Keratinocyte (primary cell): ENCODE results near the gene CCDC137. TPM values are rescaled to one million over a fixed set of nuclear protein-coding genes. Genes with fewer than 3 reads are reported as not detected.

Source experiments
- DNase-seq: peaks from one replicate; pipeline ENCODE4 v3.0.0-alpha.2; 2011; ENCODE audit warnings: low read depth, missing footprints, low spot score
- FAIRE-seq: peaks from 2 replicates; lab custom pipeline; 2011; peaks lifted over from hg19 to GRCh38; lab: Jason Lieb, UNC
- H2AFZ ChIP-seq: 2 replicates; pipeline ENCODE4 v1.6.0; 2012; ENCODE audit warnings: low read length, control low read depth, inconsistent platforms; ENCODE audit not compliant: control insufficient read depth
- H3K27ac ChIP-seq: 2 replicates; pipeline ENCODE4 v1.5.1; 2011; ENCODE audit warnings: low read length; ENCODE audit not compliant: control insufficient read depth, insufficient read depth
- H3K27me3 ChIP-seq: 3 replicates; pipeline ENCODE4 v1.6.0; 2011; ENCODE audit warnings: low read length; ENCODE audit not compliant: control insufficient read depth, insufficient read depth; ENCODE audit errors: extremely low read depth
- H3K36me3 ChIP-seq, 2 experiments: 2 replicates in 1 of 2; 3 replicates in 1 of 2; pipeline ENCODE4 v1.5.1; 2011; ENCODE audit warnings: low read length in 2 of 2, mild to moderate bottlenecking in 1 of 2; ENCODE audit not compliant: control insufficient read depth in 2 of 2, insufficient read depth in 2 of 2; ENCODE audit errors: extremely low read depth in 1 of 2
- H3K4me1 ChIP-seq: 3 replicates; pipeline ENCODE4 v1.5.1; 2011; ENCODE audit warnings: low read length; ENCODE audit not compliant: control insufficient read depth, insufficient read depth; ENCODE audit errors: extremely low read depth
- H3K4me2 ChIP-seq: 3 replicates; pipeline ENCODE4 v1.6.0; 2011; ENCODE audit warnings: low read depth, low read length; ENCODE audit not compliant: control insufficient read depth, insufficient read depth; ENCODE audit errors: extremely low read depth
- H3K4me3 ChIP-seq, 3 experiments: fragments of 200-600 bp in 1 of 3; sonication (generic) in 1 of 3; 2 replicates in 2 of 3; 3 replicates in 1 of 3; pipeline ENCODE4 v1.5.1; 2011 to 2016; ENCODE audit warnings: low read length in 3 of 3, mild to moderate bottlenecking in 3 of 3, control low read depth in 2 of 3, inconsistent platforms in 1 of 3, low read depth in 1 of 3, mixed read lengths in 1 of 3, mixed run types in 1 of 3, moderate library complexity in 1 of 3; ENCODE audit not compliant: control insufficient read depth in 2 of 3, insufficient read depth in 2 of 3; ENCODE audit errors: extremely low read depth in 1 of 3
- H3K79me2 ChIP-seq: 2 replicates; pipeline ENCODE4 v1.6.0; 2012; ENCODE audit warnings: low read length; ENCODE audit not compliant: control insufficient read depth, insufficient read depth
- H3K9ac ChIP-seq: 3 replicates; pipeline ENCODE4 v1.6.0; 2011; ENCODE audit warnings: low read length; ENCODE audit not compliant: control insufficient read depth, insufficient read depth; ENCODE audit errors: extremely low read depth
- H3K9me1 ChIP-seq: 3 replicates; pipeline ENCODE4 v1.6.0; 2011; ENCODE audit warnings: low read length; ENCODE audit not compliant: control insufficient read depth, insufficient read depth; ENCODE audit errors: extremely low read depth
- H3K9me3 ChIP-seq: 2 replicates; pipeline ENCODE4 v1.5.1; 2012; ENCODE audit warnings: low read depth, low read length; ENCODE audit not compliant: control insufficient read depth
- H4K20me1 ChIP-seq: 3 replicates; pipeline ENCODE4 v1.6.0; 2011; ENCODE audit warnings: low read length; ENCODE audit not compliant: control insufficient read depth, insufficient read depth; ENCODE audit errors: extremely low read depth
- EZH2 ChIP-seq: IDR thresholded peaks from one replicate; pipeline ENCODE4 v1.6.1; 2012; ENCODE audit warnings: inconsistent platforms, mild to moderate bottlenecking, low read length, moderate library complexity
- dilution Hi-C: fragments of 300-500 bp; cut with MboI; formaldehyde crosslinking; loops from one replicate; pipeline ENCODE4 v1.7.0; 2020; ENCODE audit warnings: low sequenced_read_pairs; ENCODE audit not compliant: extremely low pct_ligation_motif_present
- polyA plus RNA-seq, 5 experiments: library from polyadenylated mRNA; depleted of rRNA in 3 of 5; stranded (reverse) in 3 of 5; stranded (forward) in 1 of 5; unstranded in 1 of 5; fragments of >200 nt; gene quantifications; 1 replicate in 1 of 5; 2 replicates in 3 of 5; 3 replicates in 1 of 5; pipeline versions ENCODE4 v1.2.1 to v1.2.3, GENCODE V29; 2011 to 2012; ENCODE audit warnings: missing spikeins in 2 of 5, low read depth in 1 of 5, low replicate concordance in 1 of 5
- TF ChIP-seq, protein P1 (sequence below), 3 experiments: IDR thresholded peaks in 1 of 3; conservative IDR thresholded peaks in 1 of 3; optimal IDR thresholded peaks in 1 of 3; 2 replicates in 2 of 3; 3 replicates in 1 of 3; pipeline versions ENCODE3 to v1.5.1; 2011; ENCODE audit warnings: low read length in 3 of 3, mild to moderate bottlenecking in 3 of 3, moderate library complexity in 2 of 3, control low read depth in 1 of 3, inconsistent platforms in 1 of 3; ENCODE audit not compliant: insufficient read depth in 2 of 3; ENCODE audit errors: extremely low read depth in 1 of 3

The CCDC137 gene
- polyA plus RNA-seq, 1 donor (not counting 4 experiments of a cell fraction or from before 2014, with no cell fraction given), result 15.4 TPM

DNA sequence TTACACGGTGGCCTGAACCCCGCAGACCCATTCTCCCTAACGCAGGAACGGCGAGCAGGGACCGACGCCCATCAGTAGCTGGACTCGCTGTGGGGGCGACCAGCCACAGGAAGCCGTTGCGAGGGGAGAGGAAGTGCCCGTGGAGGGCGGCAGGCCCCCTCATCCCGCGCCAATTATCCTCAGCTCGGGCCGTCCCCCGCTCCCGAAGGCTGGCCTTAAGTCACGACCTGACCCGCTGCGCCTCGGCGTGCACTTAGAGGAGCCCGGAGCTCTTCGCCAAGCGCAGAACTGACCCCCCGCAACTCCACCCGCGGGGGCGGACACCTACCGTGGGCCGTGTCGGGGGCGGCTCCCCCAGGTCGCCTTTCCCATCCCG, 16.7 kb downstream of the CCDC137 start:
- Histone ChIP-seq H3K4me3 (peak overlapping the region; percentile 85 to 99 (median 89)), H3K27me3 (no peaks in the 10 kb centered on the region), H3K9me1 (no peaks in the 10 kb centered on the region), H3K36me3 (peaks cover 28 to 31% of the 10 kb centered on the region in 2 experiments), H3K9me3 (no peaks in the 10 kb centered on the region), H3K79me2 (peaks cover 58% of the 10 kb centered on the region), H4K20me1 (peaks cover 17% of the 10 kb centered on the region), H3K4me1 (peaks cover 24% of the 10 kb centered on the region), H3K9ac (peak overlapping the region; percentile 83), H2AFZ (peak overlapping the region; percentile 74), H3K4me2 (peak overlapping the region; percentile 97), H3K27ac (peak overlapping the region; percentile 71)
- no peak for DNase-seq
- TF ChIP-seq EZH2, result no peak
- TF ChIP-seq, protein P1, sequence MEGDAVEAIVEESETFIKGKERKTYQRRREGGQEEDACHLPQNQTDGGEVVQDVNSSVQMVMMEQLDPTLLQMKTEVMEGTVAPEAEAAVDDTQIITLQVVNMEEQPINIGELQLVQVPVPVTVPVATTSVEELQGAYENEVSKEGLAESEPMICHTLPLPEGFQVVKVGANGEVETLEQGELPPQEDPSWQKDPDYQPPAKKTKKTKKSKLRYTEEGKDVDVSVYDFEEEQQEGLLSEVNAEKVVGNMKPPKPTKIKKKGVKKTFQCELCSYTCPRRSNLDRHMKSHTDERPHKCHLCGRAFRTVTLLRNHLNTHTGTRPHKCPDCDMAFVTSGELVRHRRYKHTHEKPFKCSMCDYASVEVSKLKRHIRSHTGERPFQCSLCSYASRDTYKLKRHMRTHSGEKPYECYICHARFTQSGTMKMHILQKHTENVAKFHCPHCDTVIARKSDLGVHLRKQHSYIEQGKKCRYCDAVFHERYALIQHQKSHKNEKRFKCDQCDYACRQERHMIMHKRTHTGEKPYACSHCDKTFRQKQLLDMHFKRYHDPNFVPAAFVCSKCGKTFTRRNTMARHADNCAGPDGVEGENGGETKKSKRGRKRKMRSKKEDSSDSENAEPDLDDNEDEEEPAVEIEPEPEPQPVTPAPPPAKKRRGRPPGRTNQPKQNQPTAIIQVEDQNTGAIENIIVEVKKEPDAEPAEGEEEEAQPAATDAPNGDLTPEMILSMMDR (optimal IDR thresholded peaks at IDR 0.05 in 1 of 3, IDR thresholded peaks at IDR 0.05 in 1 of 3, conservative IDR thresholded peaks at IDR 0.05 in 1 of 3; ENCODE audit: extremely low read depth in 1 of 3, insufficient read depth in 2 of 3, low read length in 3 of 3), result no peak
- no peak for FAIRE-seq
- dilution Hi-C loops, result no loop called here

DNA sequence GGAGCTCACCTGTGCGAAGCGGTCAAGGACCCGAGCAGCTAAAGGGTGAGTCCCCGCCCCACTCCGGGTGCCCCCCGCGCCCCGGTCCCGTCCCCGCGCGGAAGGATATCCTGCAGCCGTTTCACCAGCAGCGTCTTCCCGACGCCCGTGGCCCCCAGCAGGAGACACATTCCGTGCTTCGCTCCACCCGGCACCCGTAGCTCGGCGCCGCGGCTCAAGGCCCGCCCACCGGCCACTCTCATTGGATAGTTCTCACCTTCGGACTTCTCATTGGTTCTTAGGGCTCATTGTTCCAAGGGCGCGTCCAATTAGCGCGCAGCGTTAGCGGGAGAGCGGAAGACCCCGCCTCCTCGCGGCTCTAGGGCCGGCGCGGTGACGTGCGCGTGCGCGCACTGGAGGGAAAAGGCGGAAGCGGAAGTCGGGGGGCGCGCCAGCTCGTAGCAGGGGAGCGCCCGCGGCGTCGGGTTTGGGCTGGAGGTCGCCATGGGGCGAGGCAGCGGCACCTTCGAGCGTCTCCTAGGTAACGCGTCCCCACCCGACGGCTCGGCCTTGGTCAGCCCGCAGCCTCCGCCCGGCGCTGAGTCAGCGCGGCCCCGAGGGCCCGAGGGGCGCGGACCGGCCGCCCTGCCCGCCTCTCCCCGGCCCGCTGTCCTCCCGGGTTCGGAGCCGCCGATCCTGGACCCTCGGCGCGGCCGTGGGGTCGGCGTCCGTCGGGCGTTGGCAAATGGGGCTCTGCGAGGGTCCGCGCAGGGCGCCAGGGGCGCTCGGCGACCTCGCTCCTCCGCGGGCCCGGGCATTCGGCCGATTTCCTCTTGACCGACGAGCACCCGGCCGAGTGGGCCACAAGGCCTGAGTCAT, 17.3 kb downstream of the CCDC137 start, which contains the start of the genes ARL16 and HGS:
Gene ARL16 (minus strand): TSS at position 214 of the 858 bp plus-strand sequence. CDS start 44 bp downstream, at position 170.
Gene HGS (plus strand): TSS at position 428 of the 858 bp plus-strand sequence. CDS start 56 bp downstream, at position 484.
- DNase-seq (peak; percentile 90), FAIRE-seq (peak; percentile 80)
- TF ChIP-seq EZH2, result no peak
- TF ChIP-seq, protein P1 (optimal IDR thresholded peaks at IDR 0.05 in 1 of 3, IDR thresholded peaks at IDR 0.05 in 1 of 3, conservative IDR thresholded peaks at IDR 0.05 in 1 of 3; ENCODE audit: extremely low read depth in 1 of 3, insufficient read depth in 2 of 3, low read length in 3 of 3), result no peak
- Histone ChIP-seq H3K27ac (peak within 1 kb of the TSS; percentile 93), H3K4me1 (peaks cover 30% of the 10 kb centered on the region), H3K9me3 (no peaks in the 10 kb centered on the region), H3K4me3 (peak within 1 kb of the TSS; percentile 85 to 99 (median 89)), H3K27me3 (no peaks in the 10 kb centered on the region), H4K20me1 (peaks cover 22% of the 10 kb centered on the region), H3K79me2 (peaks cover 64% of the 10 kb centered on the region), H3K36me3 (peaks cover 34 to 36% of the 10 kb centered on the region in 2 experiments), H3K9me1 (no peaks in the 10 kb centered on the region), H2AFZ (peak within 1 kb of the TSS; percentile 74), H3K4me2 (peak within 1 kb of the TSS; percentile 97), H3K9ac (peak within 1 kb of the TSS; percentile 83)
- dilution Hi-C loops, result no loop called here
